ENCODE results near the gene MAFB.

GRCh38 chr20:40672095-40672494, 16.9 kb downstream of the MAFB start:
- TF ChIP-seq, protein P1, sequence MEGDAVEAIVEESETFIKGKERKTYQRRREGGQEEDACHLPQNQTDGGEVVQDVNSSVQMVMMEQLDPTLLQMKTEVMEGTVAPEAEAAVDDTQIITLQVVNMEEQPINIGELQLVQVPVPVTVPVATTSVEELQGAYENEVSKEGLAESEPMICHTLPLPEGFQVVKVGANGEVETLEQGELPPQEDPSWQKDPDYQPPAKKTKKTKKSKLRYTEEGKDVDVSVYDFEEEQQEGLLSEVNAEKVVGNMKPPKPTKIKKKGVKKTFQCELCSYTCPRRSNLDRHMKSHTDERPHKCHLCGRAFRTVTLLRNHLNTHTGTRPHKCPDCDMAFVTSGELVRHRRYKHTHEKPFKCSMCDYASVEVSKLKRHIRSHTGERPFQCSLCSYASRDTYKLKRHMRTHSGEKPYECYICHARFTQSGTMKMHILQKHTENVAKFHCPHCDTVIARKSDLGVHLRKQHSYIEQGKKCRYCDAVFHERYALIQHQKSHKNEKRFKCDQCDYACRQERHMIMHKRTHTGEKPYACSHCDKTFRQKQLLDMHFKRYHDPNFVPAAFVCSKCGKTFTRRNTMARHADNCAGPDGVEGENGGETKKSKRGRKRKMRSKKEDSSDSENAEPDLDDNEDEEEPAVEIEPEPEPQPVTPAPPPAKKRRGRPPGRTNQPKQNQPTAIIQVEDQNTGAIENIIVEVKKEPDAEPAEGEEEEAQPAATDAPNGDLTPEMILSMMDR (conservative IDR thresholded peaks at IDR 0.05 in 1 of 2, IDR thresholded peaks at IDR 0.05 in 1 of 2; ENCODE audit: low read depth in 1 of 2, low read length in 2 of 2): no peak
- TF ChIP-seq EZH2 (IDR thresholded peaks at IDR 0.05; ENCODE audit: low read length, missing control alignments): no peak

All from fibroblast of lung (primary cell).